Gastrocnemius medialis (tissue), 4 donors: ENCODE results near the gene BRI3BP. TPM values are rescaled to one million over a fixed set of nuclear protein-coding genes. Genes with fewer than 3 reads are reported as not detected.

Experiments used
- ATAC-seq, 2 donors: fragments of 150-250 bp; one replicate each; pipeline ENCODE4 v1.9.1; 2016
- DNase-seq, 2 donors: peaks; one replicate each; pipeline ENCODE4 v3.0.0-alpha.2; 2019
- H3K27ac ChIP-seq, 4 donors: fragments of 200-600 bp; sonication (generic); 1 replicate in 1 of 4; 2 replicates in 3 of 4; pipeline ENCODE4 v1.5.1; 2016 to 2018; ENCODE audit warnings: mild to moderate bottlenecking in 2 of 4, moderate library complexity in 1 of 4
- H3K27me3 ChIP-seq, 3 donors: fragments of 200-600 bp; sonication (generic) in 2 of 3; 1 replicate in 1 of 3; 2 replicates in 2 of 3; pipeline versions ENCODE4 v1.5.1 to v1.6.0; 2016 to 2019; ENCODE audit warnings: mild to moderate bottlenecking in 1 of 3, moderate library complexity in 1 of 3
- H3K36me3 ChIP-seq, 2 donors: fragments of 200-600 bp; sonication (generic) in 1 of 2; one replicate each; pipeline ENCODE4 v1.5.1; 2017 to 2018
- H3K4me1 ChIP-seq, 2 donors: fragments of 200-600 bp; sonication (generic) in 1 of 2; one replicate each; pipeline ENCODE4 v1.5.1; 2016 to 2017; ENCODE audit warnings: mild to moderate bottlenecking in 2 of 2
- H3K4me3 ChIP-seq, 4 donors: fragments of 200-600 bp; sonication (generic) in 3 of 4; 1 replicate in 1 of 4; 2 replicates in 3 of 4; pipeline ENCODE4 v1.5.1; 2016 to 2019; ENCODE audit warnings: mild to moderate bottlenecking in 2 of 4
- H3K9me3 ChIP-seq, 3 donors: fragments of 200-600 bp; sonication (generic) in 2 of 3; 1 replicate in 1 of 3; 2 replicates in 2 of 3; pipeline ENCODE4 v1.5.1; 2016 to 2019
- POLR2A ChIP-seq, 2 donors: fragments of 450-650 bp; IDR thresholded peaks; one replicate each; pipeline ENCODE4 v1.6.1; 2017; ENCODE audit warnings: antibody characterized with exemption in 2 of 2, mild to moderate bottlenecking in 2 of 2, moderate library complexity in 2 of 2
- in situ Hi-C, 4 donors: fragments of 200-750 bp; cut with MboI; loops; one replicate each; pipeline versions ENCODE4 v1.15.0 to v1.8.0; 2017; ENCODE audit warnings: low sequenced_read_pairs in 4 of 4
- intact Hi-C: fragments of 100-400 bp; cut with DNase I; formaldehyde crosslinking; loops from one replicate; pipeline ENCODE4 v1.15.1; 2023; ENCODE audit warnings: low total_unique reads
- total RNA-seq, 4 donors: library from RNA; depleted of rRNA; stranded (reverse); fragments of >200 nt; gene quantifications; one replicate each; pipeline versions ENCODE4 v1.1.0 to v1.2.3, GENCODE V29; 2016
- TF ChIP-seq, protein P1 (sequence below), 5 experiments: fragments of 450-650 bp in 3 of 5; fragments of 200-600 bp in 2 of 5; sonication (generic) in 2 of 5; IDR thresholded peaks in 4 of 5; conservative IDR thresholded peaks in 1 of 5; 1 replicate in 4 of 5; 2 replicates in 1 of 5; pipeline ENCODE4 v1.5.1; 2016 to 2019; ENCODE audit warnings: antibody characterized with exemption in 5 of 5, mild to moderate bottlenecking in 3 of 5, moderate library complexity in 3 of 5

The BRI3BP gene
- total RNA-seq, 4 donors from 2014 or later, result 0.75 to 2.0 (median 1.6) TPM

DNA sequence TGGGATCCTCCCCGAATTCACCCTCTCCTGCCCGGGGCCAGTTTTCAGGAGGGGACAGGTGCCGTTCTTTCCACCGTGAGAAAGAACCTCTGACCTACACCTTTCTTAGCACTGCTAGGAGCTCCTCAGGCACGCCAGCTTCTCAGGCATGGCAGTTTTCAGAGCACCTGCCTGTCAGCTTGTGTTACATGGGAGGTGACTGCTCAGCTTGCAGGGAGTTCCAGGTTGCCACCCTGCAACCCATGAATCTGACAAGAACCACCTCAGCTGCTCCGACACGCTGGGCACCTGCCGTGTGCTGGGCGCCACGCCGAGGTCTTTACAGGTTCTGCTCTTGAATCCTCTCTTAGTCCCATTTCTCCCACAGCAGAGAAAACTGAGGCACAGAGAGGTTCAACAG lies 12.9 kb downstream of the BRI3BP start:
- no peaks in the 10 kb centered on the region for H3K4me1 ChIP-seq
- no peak for ATAC-seq
- H3K27me3 ChIP-seq, result no peaks in the 10 kb centered on the region
- no peaks in the 10 kb centered on the region for H3K36me3 ChIP-seq
- no peak overlapping the region for H3K27ac ChIP-seq
- no peak overlapping the region for H3K4me3 ChIP-seq
- H3K9me3 ChIP-seq, result no peaks in the 10 kb centered on the region
- in situ Hi-C loops (no loop called here), intact Hi-C loops (no loop called here)
- DNase-seq, result no peak
- TF ChIP-seq, protein P1, sequence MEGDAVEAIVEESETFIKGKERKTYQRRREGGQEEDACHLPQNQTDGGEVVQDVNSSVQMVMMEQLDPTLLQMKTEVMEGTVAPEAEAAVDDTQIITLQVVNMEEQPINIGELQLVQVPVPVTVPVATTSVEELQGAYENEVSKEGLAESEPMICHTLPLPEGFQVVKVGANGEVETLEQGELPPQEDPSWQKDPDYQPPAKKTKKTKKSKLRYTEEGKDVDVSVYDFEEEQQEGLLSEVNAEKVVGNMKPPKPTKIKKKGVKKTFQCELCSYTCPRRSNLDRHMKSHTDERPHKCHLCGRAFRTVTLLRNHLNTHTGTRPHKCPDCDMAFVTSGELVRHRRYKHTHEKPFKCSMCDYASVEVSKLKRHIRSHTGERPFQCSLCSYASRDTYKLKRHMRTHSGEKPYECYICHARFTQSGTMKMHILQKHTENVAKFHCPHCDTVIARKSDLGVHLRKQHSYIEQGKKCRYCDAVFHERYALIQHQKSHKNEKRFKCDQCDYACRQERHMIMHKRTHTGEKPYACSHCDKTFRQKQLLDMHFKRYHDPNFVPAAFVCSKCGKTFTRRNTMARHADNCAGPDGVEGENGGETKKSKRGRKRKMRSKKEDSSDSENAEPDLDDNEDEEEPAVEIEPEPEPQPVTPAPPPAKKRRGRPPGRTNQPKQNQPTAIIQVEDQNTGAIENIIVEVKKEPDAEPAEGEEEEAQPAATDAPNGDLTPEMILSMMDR (IDR thresholded peaks at IDR 0.05 in 4 of 5, conservative IDR thresholded peaks at IDR 0.05 in 1 of 5), result no peak
- TF ChIP-seq POLR2A (IDR thresholded peaks at IDR 0.05), result no peak

DNA sequence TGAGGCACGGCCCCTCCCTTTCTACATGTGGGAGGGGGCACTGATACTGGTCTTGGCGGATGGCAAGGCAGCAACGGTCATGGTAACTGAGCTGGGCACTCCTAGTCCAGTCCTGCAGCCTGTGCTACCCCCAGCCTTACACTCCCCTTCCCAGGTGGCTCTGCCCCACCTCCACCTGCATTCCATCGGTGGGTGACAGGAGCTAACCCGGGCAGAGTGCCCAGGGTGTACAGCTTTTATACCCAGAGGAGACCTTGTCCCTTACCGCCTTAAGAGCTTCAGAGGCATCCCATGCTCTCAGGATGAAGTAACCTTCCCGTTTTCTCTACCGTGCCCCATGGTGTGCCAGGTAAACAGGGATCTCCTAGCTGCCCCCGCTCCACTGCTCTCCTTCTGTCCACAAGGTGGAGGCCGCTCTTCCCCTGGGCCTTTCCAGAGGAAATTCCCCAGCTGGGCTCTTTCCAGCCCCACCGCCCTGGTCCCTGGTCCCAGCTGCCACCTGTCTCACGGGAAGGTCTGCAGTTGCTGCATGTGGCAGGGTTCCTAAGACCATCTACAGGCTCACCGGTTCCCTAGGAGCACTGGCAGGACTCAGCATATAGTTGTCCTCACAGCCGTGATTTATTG lies 20.5 kb downstream of the BRI3BP start:
- DNase-seq (no peak), ATAC-seq (no peak)
- no peak overlapping the region for H3K4me3 ChIP-seq
- H3K27me3 ChIP-seq, result no peaks in the 10 kb centered on the region
- no peaks in the 10 kb centered on the region for H3K4me1 ChIP-seq
- in situ Hi-C loops (no loop called here), intact Hi-C loops (no loop called here)
- TF ChIP-seq, protein P1 (IDR thresholded peaks at IDR 0.05 in 4 of 5, conservative IDR thresholded peaks at IDR 0.05 in 1 of 5), result no peak
- TF ChIP-seq POLR2A (IDR thresholded peaks at IDR 0.05), result no peak
- H3K27ac ChIP-seq, result no peak overlapping the region
- no peaks in the 10 kb centered on the region for H3K9me3 ChIP-seq
- H3K36me3 ChIP-seq, result peaks cover 0 to 5% of the 10 kb centered on the region in 2 donors

DNA sequence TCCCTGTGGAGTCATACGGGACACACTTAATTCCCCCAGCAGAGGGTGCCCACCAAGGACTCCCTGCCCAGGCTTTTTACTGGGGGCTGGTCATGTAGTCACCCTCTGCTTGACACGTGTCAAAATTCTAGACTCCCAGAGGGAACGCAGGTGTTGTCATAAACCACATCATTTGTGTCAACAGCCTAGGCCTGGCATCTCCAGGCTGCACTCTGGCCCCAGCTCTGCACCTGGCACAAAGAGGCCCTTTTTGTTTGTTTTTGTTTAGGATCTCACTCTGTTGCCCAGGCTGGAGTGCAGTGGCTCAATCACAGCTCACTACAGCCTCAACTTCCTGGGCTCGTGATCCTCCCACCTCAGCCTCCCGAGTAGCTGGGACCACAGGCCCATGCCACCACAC lies 21.1 kb downstream of the BRI3BP start:
- in situ Hi-C loops (no loop called here), intact Hi-C loops (no loop called here)
- Histone ChIP-seq H3K4me1 (no peaks in the 10 kb centered on the region), H3K36me3 (peaks cover 0 to 5% of the 10 kb centered on the region in 2 donors), H3K9me3 (no peaks in the 10 kb centered on the region), H3K4me3 (no peak overlapping the region), H3K27me3 (no peaks in the 10 kb centered on the region), H3K27ac (no peak overlapping the region)
- DNase-seq, result no peak
- no peak for ATAC-seq
- TF ChIP-seq POLR2A (IDR thresholded peaks at IDR 0.05), result no peak
- TF ChIP-seq, protein P1 (IDR thresholded peaks at IDR 0.05 in 4 of 5, conservative IDR thresholded peaks at IDR 0.05 in 1 of 5), result no peak

DNA sequence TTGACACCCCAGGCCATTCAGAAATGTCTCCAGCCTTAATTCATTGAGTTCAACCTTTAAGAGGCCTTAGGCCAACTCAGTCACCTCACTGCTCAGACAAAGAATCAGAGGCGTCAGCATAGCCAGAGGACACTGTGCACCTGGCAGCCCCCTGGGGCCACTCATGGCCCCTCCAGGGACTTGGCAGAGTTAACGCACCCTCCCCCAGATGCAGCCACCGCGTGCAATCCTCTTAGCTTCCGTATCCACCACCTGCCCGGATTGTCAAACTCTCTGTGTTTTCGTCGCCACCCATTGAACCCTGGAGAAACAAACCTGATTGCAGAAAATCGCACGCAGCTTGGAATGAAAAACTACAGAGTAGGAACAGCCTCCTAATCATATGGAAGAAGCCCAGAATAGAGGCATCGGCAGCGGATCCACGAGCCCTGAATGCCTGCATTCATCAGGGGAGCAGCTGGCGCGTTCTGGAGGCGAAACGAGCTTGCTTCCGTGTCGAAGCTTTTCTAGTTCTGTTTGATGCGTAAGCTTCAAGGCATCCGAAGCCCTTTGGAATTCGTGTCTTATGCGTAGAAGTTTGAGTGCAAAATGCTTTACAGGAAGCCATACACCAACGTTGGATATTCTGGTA lies 22.4 kb downstream of the BRI3BP start:
- Histone ChIP-seq H3K36me3 (peaks cover 0 to 5% of the 10 kb centered on the region in 2 donors), H3K4me1 (no peaks in the 10 kb centered on the region), H3K9me3 (no peaks in the 10 kb centered on the region), H3K4me3 (no peak overlapping the region), H3K27ac (no peak overlapping the region), H3K27me3 (no peaks in the 10 kb centered on the region)
- intact Hi-C loops (no loop called here), in situ Hi-C loops (no loop called here)
- ATAC-seq (no peak), DNase-seq (no peak)
- TF ChIP-seq, protein P1 (IDR thresholded peaks at IDR 0.05 in 4 of 5, conservative IDR thresholded peaks at IDR 0.05 in 1 of 5), result no peak
- TF ChIP-seq POLR2A (IDR thresholded peaks at IDR 0.05), result no peak
